Rectal smooth muscle tissue (tissue), 1 donor: Measurements from ENCODE around the gene ZNF273.
"Not testable (repeated sequence)": the region's sequence is repeated elsewhere in the genome, so short reads cannot be mapped to it uniquely, and the experiment has no call there.

ENCODE experiments used
- H3K27ac ChIP-seq: one replicate; pipeline ENCODE4 v1.7.0; 2013; ENCODE audit warnings: low read depth, low read length, inconsistent platforms
- H3K27me3 ChIP-seq: one replicate; pipeline ENCODE4 v1.7.0; 2013; ENCODE audit warnings: low read length; ENCODE audit not compliant: control insufficient read depth, insufficient read depth
- H3K36me3 ChIP-seq: one replicate; pipeline ENCODE4 v1.7.0; 2013; ENCODE audit warnings: low read length; ENCODE audit not compliant: control insufficient read depth, insufficient read depth
- H3K4me1 ChIP-seq: one replicate; pipeline ENCODE4 v1.7.0; 2013; ENCODE audit warnings: low read length; ENCODE audit not compliant: control insufficient read depth, insufficient read depth
- H3K4me3 ChIP-seq: one replicate; pipeline ENCODE4 v1.7.0; 2013; ENCODE audit warnings: low read length
- H3K9ac ChIP-seq: one replicate; pipeline ENCODE4 v1.7.0; 2013; ENCODE audit warnings: low read length

Gene ZNF273

DNA sequence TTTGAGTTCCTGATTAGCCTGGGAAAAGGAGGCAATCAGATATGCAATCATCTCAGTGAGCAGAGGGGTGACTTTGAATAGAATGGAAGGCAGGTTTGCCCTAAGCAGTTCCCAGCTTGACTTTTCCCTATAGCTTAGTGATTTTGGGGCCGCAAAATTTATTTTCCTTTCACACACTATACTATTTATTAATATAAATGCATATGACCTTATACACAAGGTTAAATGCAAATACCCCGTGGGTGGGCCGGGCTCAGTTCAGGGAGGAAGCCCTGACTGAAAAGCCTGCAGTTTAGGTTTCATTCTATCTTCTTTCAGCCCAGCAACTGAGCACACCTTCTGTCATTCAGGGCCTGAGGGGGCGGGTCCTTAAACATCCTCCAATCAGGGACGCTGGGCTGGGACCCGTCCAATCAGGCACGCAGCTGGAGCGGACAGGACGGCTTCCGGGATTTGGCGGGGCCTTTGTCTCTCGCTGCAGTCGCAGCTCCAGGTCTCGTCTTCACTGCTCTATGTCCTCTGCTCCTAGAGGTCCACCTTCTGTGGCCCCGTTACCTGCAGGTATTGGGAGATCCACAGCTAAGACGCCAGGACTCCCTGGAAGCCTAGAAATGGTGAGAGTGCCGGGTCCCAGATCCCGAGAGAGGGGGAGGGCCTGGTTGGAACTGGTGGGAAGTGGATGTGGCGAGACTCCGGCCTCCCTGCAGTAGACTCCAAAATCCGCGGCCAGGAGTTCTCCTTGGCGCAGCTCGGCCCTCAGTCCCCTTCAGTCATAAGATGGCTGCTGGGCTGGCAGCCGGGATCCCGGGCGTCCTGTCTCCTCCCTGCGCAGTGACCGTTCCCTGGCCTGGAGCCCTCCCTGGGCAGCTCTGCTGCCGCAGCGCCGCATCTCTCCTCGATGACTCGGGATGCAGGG is at the start of gene ZNF273:
Gene ZNF273 (plus strand): TSS at position 468 of the 916 bp plus-strand sequence. CDS start 45 bp downstream, at position 513.
- Histone ChIP-seq H3K27me3 (no peaks in the 10 kb centered on the region), H3K4me3 (peak within 1 kb of the TSS; percentile 81), H3K9ac (peak within 1 kb of the TSS; percentile 54), H3K27ac (peak within 1 kb of the TSS; percentile 44), H3K36me3 (no peaks in the 10 kb centered on the region), H3K4me1 (no peaks in the 10 kb centered on the region)

DNA sequence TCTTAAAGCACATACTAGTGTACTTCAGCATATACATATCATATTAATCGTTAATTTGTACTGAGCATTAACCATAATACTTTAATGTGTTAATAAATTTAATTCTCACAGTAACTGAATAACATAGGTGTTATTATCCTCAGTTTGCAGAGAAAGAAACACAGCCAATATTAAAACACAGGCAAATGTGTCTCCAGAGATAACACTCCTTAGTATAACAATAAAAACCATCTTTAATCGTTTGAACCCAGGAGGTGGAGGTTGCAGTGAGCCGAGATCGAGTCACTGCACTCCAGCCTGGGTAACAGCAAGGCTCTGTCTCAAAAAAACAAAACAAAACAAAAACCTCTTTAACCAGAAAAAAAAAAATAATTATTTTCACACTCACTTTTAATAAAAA is 49.4 kb upstream of the ZNF273 start:
- no peaks in the 10 kb centered on the region for H3K4me1 ChIP-seq
- H3K27ac ChIP-seq: no peak overlapping the region
- no peak overlapping the region for H3K9ac ChIP-seq
- no peak overlapping the region for H3K4me3 ChIP-seq
- no peaks in the 10 kb centered on the region for H3K36me3 ChIP-seq
- H3K27me3 ChIP-seq: no peaks in the 10 kb centered on the region

DNA sequence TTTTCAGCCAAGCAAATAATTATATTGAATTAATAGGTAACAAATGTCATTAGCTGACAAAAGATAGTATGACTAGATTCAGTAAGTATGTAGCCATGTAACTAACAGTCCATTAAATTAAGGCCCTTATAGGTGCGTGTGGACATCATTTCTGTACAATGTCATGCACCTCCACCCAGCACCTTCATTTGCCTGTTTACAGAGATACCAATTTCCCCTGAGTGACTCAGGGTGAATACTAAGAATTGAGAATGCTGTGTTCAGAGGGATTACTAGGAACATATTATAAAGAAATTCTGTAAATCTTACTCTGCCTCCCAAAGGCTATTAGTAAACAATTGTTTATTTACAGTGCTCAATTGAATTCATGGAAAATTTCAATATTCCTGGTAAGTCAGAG is 48.1 kb upstream of the ZNF273 start:
- no peak overlapping the region for H3K4me3 ChIP-seq
- H3K36me3 ChIP-seq: no peaks in the 10 kb centered on the region
- H3K27me3 ChIP-seq: no peaks in the 10 kb centered on the region
- no peaks in the 10 kb centered on the region for H3K4me1 ChIP-seq
- no peak overlapping the region for H3K27ac ChIP-seq
- no peak overlapping the region for H3K9ac ChIP-seq

DNA sequence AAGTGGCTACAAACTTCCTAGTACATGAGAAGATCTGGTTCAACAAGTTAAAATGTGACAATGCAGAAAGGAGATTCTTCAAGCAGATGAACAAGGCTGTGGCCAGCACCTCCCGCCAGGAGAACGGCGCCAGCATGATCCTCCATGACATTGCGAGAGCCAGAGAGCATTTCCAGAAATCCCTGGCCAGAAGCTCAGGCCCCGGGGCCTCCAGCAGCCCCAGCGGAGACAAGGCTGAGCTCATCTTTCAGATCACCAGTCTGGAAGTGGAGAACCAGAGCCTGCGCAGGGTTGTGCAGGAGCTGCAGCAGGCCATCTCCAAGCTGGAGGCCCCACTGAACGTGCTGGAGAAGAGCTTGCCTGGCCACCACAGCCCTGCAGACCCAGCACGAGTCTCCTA is 40.1 kb upstream of the ZNF273 start:
- no peaks in the 10 kb centered on the region for H3K27me3 ChIP-seq
- H3K4me1 ChIP-seq: no peaks in the 10 kb centered on the region
- H3K9ac ChIP-seq: no peak overlapping the region
- H3K4me3 ChIP-seq: no peak overlapping the region
- H3K27ac ChIP-seq: no peak overlapping the region
- H3K36me3 ChIP-seq: no peaks in the 10 kb centered on the region

DNA sequence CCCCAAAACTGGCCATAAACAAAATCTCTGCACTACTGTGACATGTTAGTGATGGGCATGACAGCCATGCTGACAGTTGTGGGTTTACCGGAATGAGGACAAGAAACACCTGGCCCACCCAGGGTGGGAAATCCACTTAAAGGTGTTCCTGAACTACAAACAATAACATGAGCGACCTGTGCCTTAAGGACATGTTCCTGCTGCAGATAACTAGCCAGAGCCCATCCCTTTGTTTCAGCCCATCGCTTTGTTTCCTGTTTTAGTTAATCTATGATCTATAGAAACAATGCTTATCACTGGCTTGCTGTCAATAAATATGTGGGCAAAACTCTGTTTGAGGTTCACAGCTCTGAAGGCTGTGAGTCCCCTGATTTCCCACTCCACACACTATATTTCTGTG is 39.5 kb upstream of the ZNF273 start:
- not testable (repeated sequence) for H3K4me3 ChIP-seq, H3K9ac ChIP-seq, H3K4me1 ChIP-seq, H3K36me3 ChIP-seq, H3K27me3 ChIP-seq, H3K27ac ChIP-seq

DNA sequence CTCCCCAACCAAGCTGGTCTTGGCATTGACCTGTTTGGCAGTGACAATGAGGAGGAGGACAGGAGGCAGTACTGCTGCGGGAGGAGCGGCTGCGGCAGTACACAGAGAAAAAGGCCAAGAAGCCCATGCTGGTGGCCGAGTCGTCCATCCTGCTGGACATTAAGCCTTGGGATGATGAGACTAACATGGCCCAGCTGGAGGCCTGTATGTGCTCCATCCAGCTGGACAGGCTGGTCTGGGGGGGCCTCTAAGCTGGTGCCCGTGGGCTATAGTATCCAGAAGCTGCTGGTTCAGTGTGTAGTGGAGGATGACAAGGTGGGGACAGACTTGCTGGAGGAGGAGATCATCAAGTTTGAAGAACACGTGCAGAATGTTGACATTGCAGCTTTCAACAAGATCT is 39.1 kb upstream of the ZNF273 start:
- Histone ChIP-seq H3K36me3 (no peaks in the 10 kb centered on the region), H3K4me1 (no peaks in the 10 kb centered on the region), H3K9ac (no peak overlapping the region), H3K27ac (no peak overlapping the region), H3K27me3 (no peaks in the 10 kb centered on the region), H3K4me3 (no peak overlapping the region)

DNA sequence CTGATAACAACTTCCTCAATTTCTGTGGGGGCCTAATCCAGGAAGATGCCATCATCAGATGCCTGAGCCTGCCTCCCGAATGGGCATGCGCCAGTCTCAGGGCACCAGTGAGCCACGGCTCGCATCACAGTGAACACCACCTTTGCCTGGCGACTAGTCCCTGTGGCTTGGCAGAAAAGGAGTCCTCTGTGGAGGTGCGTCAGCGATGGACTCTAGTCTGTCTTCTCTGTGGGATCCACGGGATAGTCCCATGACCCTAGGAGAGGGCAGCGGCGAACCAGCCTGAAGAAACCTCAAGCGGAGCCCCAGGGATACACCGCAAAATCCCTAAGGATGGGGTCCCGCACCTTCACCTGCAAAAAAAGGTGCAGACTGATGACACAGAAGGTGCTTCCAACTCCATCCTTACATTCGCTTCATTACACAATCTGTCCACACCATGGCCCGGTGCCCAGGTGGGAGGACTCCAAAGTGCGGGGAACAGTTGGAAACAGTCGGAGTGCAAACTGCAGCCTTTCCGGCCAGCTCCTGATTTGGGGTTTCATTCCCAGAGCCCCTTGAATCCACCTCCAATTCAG is 35.1 kb upstream of the ZNF273 start:
- Histone ChIP-seq H3K27me3 (no peaks in the 10 kb centered on the region), H3K4me3 (no peak overlapping the region), H3K36me3 (no peaks in the 10 kb centered on the region), H3K4me1 (no peaks in the 10 kb centered on the region), H3K27ac (no peak overlapping the region), H3K9ac (no peak overlapping the region)

DNA sequence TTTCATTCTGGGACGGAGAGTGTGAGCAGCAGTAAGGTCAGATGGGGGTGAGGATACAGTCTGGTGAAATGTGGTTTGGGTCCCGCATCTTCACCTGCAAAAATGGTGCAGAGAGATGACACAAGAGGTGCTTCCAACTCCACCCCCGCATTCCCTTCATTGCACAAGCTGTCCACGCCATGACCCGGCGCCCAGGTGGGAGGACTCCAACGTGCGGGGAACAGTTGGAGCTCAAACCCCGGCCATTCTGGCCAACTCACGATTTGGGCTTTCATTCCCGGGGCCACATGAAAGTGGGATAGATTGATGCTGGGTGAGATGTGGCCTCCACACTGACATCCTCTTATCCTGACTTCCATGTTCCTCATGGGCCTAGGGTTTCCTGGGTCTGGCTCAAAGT is 34.6 kb upstream of the ZNF273 start:
- H3K27ac ChIP-seq: no peak overlapping the region
- no peak overlapping the region for H3K4me3 ChIP-seq
- no peaks in the 10 kb centered on the region for H3K27me3 ChIP-seq
- no peaks in the 10 kb centered on the region for H3K36me3 ChIP-seq
- H3K4me1 ChIP-seq: no peaks in the 10 kb centered on the region
- no peak overlapping the region for H3K9ac ChIP-seq

DNA sequence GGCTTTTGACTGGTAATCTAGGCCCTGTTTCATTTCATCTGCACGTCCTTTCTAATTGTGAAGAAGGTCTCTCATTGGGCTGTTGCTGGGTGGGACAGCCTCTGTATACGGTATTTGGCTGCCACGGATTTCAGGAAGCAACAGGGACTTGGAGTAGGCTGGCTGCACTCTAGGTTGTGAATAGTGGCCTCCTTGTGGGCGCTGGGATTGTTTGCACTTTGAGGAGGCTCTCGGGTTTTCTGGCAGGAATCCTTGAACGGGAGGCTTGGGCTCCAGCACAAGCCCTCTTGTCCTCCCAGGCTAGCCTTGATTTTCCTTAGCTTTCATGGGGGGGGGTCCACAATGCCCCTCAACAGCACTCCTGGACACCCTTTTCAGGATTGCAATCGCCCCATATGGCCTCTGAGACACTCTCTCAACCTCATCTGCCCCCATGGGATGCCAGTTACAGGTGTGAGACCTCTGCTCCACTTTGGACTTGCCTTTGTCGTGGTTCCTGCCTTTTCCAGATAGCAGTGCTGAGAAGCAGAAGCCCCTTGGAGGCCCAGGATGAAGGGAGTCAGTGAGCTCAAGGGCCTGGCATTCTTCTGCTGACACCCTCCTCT is 33.9 kb upstream of the ZNF273 start:
- Histone ChIP-seq H3K36me3 (no peaks in the 10 kb centered on the region), H3K4me3 (no peak overlapping the region), H3K4me1 (no peaks in the 10 kb centered on the region), H3K27me3 (no peaks in the 10 kb centered on the region), H3K27ac (no peak overlapping the region), H3K9ac (no peak overlapping the region)

DNA sequence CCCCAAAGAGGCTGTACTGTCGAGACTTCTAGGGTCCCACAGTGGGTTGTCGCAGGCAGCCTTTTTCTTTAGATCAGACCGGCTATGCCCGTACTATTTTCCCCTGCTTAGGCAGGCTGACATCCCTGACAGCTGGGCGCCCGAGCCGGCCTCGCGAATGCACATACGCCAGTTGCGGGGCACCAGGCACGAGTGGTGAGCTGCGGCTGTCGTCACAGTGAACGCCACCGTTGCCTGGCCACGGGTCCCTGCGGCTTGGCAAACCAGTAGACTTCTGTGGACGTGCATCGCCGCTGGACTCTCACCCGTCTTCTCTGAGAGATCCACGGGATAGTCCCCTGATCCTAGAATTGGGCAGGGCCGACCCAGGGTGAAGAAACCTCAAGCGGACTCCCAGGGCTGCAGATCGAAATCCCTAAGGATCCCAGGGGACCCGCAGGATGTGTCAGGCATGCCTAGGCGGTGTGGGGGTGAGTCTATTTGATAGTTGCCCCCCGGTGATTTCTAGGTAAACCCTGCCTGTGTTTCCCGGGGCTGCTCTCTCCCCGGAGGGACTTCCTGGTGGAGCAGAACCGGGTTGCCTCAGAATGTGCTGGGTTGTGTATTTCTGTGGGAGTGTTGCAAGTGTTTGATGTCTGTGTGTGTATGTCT is 33.0 kb upstream of the ZNF273 start:
- no peaks in the 10 kb centered on the region for H3K36me3 ChIP-seq
- H3K27me3 ChIP-seq: no peaks in the 10 kb centered on the region
- H3K4me3 ChIP-seq: no peak overlapping the region
- H3K9ac ChIP-seq: no peak overlapping the region
- H3K27ac ChIP-seq: no peak overlapping the region
- no peaks in the 10 kb centered on the region for H3K4me1 ChIP-seq

DNA sequence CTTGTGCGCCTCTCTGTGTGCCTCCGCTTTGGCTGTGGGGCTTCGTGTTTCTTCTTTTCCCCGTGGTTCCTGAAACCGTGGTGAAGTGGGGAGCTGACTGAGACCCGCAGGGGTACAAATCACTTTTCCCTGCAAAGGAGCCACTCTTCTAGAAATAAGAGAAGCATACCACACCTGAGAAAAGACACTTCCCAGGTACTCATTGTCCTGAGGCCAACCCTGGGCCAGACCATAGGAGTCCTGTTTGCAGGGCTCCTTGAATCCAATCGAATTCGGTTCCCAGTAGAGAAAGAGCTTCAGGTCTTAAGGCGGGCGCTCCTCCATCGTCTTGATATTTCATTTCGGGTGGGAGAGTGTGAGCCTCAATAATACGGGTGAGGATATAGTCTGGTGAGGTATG is 32.4 kb upstream of the ZNF273 start:
- Histone ChIP-seq H3K27ac (no peak overlapping the region), H3K4me3 (no peak overlapping the region), H3K4me1 (no peaks in the 10 kb centered on the region), H3K36me3 (no peaks in the 10 kb centered on the region), H3K27me3 (no peaks in the 10 kb centered on the region), H3K9ac (no peak overlapping the region)

DNA sequence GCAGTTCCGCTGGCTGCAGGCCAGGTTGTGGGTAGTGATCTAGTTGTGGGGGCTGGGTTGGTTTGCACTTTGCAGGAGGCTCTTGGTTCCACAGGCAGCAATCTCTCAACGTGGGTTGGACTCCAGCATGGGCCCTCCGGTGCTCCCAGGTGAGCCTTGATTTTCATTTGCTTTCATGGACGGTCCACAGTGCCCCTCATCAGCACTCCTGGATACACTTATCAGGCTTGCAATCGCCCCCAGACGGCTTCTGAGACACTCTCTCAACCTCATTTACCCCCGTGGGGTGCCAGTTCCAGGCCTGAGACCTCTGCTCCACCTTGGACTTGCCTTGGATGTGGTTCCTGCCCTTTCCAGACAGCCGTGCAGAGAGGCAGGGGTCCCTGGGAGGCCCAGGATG is 31.3 kb upstream of the ZNF273 start:
- no peaks in the 10 kb centered on the region for H3K27me3 ChIP-seq
- H3K4me1 ChIP-seq: no peaks in the 10 kb centered on the region

More for the DNA sequence above, 31.3 kb upstream of the ZNF273 start:
- Histone ChIP-seq H3K9ac (no peak overlapping the region), H3K36me3 (no peaks in the 10 kb centered on the region), H3K27ac (no peak overlapping the region), H3K4me3 (no peak overlapping the region)
